H1 (cell line): ENCODE measurements around the gene ANKS1B. TPM values are rescaled to one million over a fixed set of nuclear protein-coding genes. Genes with fewer than 3 reads are reported as not detected.

Experiments
- CEBPB ChIP-seq: IDR thresholded peaks from 2 replicates; pipeline ENCODE4 v1.6.1; 2012; ENCODE audit warnings: low read depth, low read length
- polyA plus RNA-seq, 7 experiments: library from polyadenylated mRNA; depleted of rRNA in 3 of 7; stranded (reverse) in 5 of 7; unstranded in 2 of 7; fragments of >200 nt in 5 of 7; fragments of 200-250 nt in 2 of 7; gene quantifications; 1 replicate in 5 of 7; 2 replicates in 1 of 7; 4 replicates in 1 of 7; pipeline versions ENCODE4 v1.2.1 to v1.2.3, GENCODE V29; 2011 to 2013; ENCODE audit warnings: missing spikeins in 2 of 7, mixed read lengths in 2 of 7
- total RNA-seq: library from RNA; stranded (reverse); fragmentation: NEBNext Ultra II Directional; extraction: Animal tissue kit (Norgen Biotek cat#: 25700); gene quantifications from 2 replicates; pipeline ENCODE4 v1.2.1, GENCODE V29; 2021
- TF ChIP-seq, protein P1 (sequence below): IDR thresholded peaks from 2 replicates; pipeline ENCODE4 v1.6.1; 2011; ENCODE audit warnings: low read depth, mild to moderate bottlenecking, low read length; ENCODE audit not compliant: insufficient read depth
- TF ChIP-seq, protein P2 (sequence below): fragments of 300-600 bp; sonication (generic); IDR thresholded peaks from 2 replicates; pipeline ENCODE4 v1.7.1; 2012; ENCODE audit warnings: low read length, moderate library complexity, mild to moderate bottlenecking, inconsistent platforms; ENCODE audit not compliant: insufficient replicate concordance

The ANKS1B gene
- total and polyA plus RNA-seq, 2 of the 8 experiments (the other 6 are each of a cell fraction or from before 2014, with no cell fraction given) = 2.7 to 6.1 TPM

DNA sequence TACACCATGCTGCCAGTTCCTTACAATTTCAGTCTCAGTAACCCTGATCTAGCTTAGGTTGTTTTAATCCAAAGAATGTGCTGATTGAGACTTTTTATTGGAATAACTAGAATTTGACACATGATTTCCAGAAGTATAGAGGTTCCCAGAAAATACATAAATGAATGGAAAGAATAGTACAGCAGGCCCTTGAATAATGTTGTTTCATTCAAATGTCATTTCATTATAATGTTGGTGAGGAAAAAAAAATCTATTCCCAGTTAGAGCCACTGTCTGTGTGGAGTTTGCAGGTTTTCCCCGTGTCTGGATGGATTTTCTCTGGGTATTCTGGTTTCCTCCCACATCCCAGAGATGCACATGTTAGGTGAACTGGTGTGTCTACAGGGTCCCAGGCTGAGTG, 610.7 kb downstream of the ANKS1B start (continued):
- TF ChIP-seq, protein P1, sequence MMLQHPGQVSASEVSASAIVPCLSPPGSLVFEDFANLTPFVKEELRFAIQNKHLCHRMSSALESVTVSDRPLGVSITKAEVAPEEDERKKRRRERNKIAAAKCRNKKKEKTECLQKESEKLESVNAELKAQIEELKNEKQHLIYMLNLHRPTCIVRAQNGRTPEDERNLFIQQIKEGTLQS = no peak
- TF ChIP-seq, protein P2, sequence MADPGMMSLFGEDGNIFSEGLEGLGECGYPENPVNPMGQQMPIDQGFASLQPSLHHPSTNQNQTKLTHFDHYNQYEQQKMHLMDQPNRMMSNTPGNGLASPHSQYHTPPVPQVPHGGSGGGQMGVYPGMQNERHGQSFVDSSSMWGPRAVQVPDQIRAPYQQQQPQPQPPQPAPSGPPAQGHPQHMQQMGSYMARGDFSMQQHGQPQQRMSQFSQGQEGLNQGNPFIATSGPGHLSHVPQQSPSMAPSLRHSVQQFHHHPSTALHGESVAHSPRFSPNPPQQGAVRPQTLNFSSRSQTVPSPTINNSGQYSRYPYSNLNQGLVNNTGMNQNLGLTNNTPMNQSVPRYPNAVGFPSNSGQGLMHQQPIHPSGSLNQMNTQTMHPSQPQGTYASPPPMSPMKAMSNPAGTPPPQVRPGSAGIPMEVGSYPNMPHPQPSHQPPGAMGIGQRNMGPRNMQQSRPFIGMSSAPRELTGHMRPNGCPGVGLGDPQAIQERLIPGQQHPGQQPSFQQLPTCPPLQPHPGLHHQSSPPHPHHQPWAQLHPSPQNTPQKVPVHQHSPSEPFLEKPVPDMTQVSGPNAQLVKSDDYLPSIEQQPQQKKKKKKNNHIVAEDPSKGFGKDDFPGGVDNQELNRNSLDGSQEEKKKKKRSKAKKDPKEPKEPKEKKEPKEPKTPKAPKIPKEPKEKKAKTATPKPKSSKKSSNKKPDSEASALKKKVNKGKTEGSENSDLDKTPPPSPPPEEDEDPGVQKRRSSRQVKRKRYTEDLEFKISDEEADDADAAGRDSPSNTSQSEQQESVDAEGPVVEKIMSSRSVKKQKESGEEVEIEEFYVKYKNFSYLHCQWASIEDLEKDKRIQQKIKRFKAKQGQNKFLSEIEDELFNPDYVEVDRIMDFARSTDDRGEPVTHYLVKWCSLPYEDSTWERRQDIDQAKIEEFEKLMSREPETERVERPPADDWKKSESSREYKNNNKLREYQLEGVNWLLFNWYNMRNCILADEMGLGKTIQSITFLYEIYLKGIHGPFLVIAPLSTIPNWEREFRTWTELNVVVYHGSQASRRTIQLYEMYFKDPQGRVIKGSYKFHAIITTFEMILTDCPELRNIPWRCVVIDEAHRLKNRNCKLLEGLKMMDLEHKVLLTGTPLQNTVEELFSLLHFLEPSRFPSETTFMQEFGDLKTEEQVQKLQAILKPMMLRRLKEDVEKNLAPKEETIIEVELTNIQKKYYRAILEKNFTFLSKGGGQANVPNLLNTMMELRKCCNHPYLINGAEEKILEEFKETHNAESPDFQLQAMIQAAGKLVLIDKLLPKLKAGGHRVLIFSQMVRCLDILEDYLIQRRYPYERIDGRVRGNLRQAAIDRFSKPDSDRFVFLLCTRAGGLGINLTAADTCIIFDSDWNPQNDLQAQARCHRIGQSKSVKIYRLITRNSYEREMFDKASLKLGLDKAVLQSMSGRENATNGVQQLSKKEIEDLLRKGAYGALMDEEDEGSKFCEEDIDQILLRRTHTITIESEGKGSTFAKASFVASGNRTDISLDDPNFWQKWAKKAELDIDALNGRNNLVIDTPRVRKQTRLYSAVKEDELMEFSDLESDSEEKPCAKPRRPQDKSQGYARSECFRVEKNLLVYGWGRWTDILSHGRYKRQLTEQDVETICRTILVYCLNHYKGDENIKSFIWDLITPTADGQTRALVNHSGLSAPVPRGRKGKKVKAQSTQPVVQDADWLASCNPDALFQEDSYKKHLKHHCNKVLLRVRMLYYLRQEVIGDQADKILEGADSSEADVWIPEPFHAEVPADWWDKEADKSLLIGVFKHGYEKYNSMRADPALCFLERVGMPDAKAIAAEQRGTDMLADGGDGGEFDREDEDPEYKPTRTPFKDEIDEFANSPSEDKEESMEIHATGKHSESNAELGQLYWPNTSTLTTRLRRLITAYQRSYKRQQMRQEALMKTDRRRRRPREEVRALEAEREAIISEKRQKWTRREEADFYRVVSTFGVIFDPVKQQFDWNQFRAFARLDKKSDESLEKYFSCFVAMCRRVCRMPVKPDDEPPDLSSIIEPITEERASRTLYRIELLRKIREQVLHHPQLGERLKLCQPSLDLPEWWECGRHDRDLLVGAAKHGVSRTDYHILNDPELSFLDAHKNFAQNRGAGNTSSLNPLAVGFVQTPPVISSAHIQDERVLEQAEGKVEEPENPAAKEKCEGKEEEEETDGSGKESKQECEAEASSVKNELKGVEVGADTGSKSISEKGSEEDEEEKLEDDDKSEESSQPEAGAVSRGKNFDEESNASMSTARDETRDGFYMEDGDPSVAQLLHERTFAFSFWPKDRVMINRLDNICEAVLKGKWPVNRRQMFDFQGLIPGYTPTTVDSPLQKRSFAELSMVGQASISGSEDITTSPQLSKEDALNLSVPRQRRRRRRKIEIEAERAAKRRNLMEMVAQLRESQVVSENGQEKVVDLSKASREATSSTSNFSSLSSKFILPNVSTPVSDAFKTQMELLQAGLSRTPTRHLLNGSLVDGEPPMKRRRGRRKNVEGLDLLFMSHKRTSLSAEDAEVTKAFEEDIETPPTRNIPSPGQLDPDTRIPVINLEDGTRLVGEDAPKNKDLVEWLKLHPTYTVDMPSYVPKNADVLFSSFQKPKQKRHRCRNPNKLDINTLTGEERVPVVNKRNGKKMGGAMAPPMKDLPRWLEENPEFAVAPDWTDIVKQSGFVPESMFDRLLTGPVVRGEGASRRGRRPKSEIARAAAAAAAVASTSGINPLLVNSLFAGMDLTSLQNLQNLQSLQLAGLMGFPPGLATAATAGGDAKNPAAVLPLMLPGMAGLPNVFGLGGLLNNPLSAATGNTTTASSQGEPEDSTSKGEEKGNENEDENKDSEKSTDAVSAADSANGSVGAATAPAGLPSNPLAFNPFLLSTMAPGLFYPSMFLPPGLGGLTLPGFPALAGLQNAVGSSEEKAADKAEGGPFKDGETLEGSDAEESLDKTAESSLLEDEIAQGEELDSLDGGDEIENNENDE = no peak
- no peak for TF ChIP-seq CEBPB
